Smooth muscle cell (in vitro differentiated cells): ENCODE data around the gene CDK8. TPM values are rescaled to one million over a fixed set of nuclear protein-coding genes. Genes with fewer than 3 reads are reported as not detected.
"Not testable (repeated sequence)": the region's sequence is repeated elsewhere in the genome, so short reads cannot be mapped to it uniquely, and the experiment has no call there.

Experiments used
- DNase-seq: peaks from one replicate; lab custom pipeline; 2025; ENCODE audit not compliant: unreplicated experiment; lab: John Stamatoyannopoulos, UW
- H2AFZ ChIP-seq: fragments of 200-600 bp; sonication (generic); 2 replicates; pipeline ENCODE4 v1.6.0; 2016; ENCODE audit warnings: antibody characterized with exemption, low read depth, mild to moderate bottlenecking
- H3F3A ChIP-seq: fragments of 200-600 bp; sonication (generic); 2 replicates; pipeline ENCODE4 v1.6.0; 2017; ENCODE audit warnings: antibody characterized with exemption, low read depth
- H3K27ac ChIP-seq: fragments of 200-600 bp; sonication (generic); 2 replicates; pipeline ENCODE4 v1.5.1; 2016; ENCODE audit warnings: low read depth, mild to moderate bottlenecking
- H3K27me3 ChIP-seq: fragments of 200-600 bp; sonication (generic); 2 replicates; pipeline ENCODE4 v1.6.1; 2016; ENCODE audit warnings: low read depth, mild to moderate bottlenecking
- H3K36me3 ChIP-seq: fragments of 200-600 bp; sonication (generic); 2 replicates; pipeline ENCODE4 v1.5.1; 2016; ENCODE audit warnings: low read depth
- H3K4me1 ChIP-seq: fragments of 200-600 bp; sonication (generic); 2 replicates; pipeline ENCODE4 v1.5.1; 2016; ENCODE audit warnings: low read depth
- H3K4me2 ChIP-seq: fragments of 200-600 bp; sonication (generic); 2 replicates; pipeline ENCODE4 v1.6.0; 2016; ENCODE audit warnings: mild to moderate bottlenecking
- H3K4me3 ChIP-seq: fragments of 200-600 bp; sonication (generic); 2 replicates; pipeline ENCODE4 v1.5.1; 2016; ENCODE audit warnings: mild to moderate bottlenecking
- H3K79me2 ChIP-seq: fragments of 200-600 bp; sonication (generic); 2 replicates; pipeline ENCODE4 v1.6.0; 2016; ENCODE audit warnings: low read depth, mild to moderate bottlenecking
- H3K9ac ChIP-seq: fragments of 200-600 bp; sonication (generic); 2 replicates; pipeline ENCODE4 v1.6.0; 2016; ENCODE audit warnings: low read depth
- H3K9me3 ChIP-seq: fragments of 200-600 bp; sonication (generic); replicated peaks from 2 replicates; pipeline ENCODE4 v1.5.1; 2016; ENCODE audit warnings: low read depth
- H4K20me1 ChIP-seq: fragments of 200-600 bp; sonication (generic); 2 replicates; pipeline ENCODE4 v1.6.0; 2016; ENCODE audit warnings: low read depth
- CTCF ChIP-seq: fragments of 200-600 bp; sonication (generic); IDR thresholded peaks from 2 replicates; pipeline ENCODE4 v1.5.1; 2017; ENCODE audit warnings: borderline replicate concordance, mild to moderate bottlenecking, antibody characterized with exemption; ENCODE audit not compliant: insufficient read depth, poor library complexity, severe bottlenecking
- WGBS: methylation state at CpG from one replicate; pipeline ENCODE4 v1.1.7; 2016; ENCODE audit warnings: low lambda C conversion rate; 5-methylcytosine and 5-hydroxymethylcytosine counted together
- polyA plus RNA-seq: library from polyadenylated mRNA; unstranded; fragments of >200 nt; fragmentation: Nextera tagmentation; extraction: Ambion mirVana; gene quantifications from 2 replicates; pipeline ENCODE4 v1.2.1, GENCODE V29; 2016
- total RNA-seq: library from RNA; depleted of rRNA; stranded (reverse); fragments of >200 nt; gene quantifications from 2 replicates; pipeline ENCODE4 v1.2.3, GENCODE V29; 2014

The CDK8 gene
- total and polyA plus RNA-seq, 2 experiments from 2014 or later: 12.6 to 45.4 TPM

GRCh38 chr13:26247011-26247410 lies 6.9 kb upstream of the CDK8 start:
- Histone ChIP-seq H3K4me3 (no peak overlapping the region), H3K4me1 (no peaks in the 10 kb centered on the region), H3K9me3 (no peaks in the 10 kb centered on the region), H3K27me3 (no peaks in the 10 kb centered on the region), H3K9ac (no peak overlapping the region), H2AFZ (peak overlapping the region; percentile 13), H4K20me1 (no peaks in the 10 kb centered on the region), H3K27ac (no peak overlapping the region), H3K36me3 (no peaks in the 10 kb centered on the region), H3K4me2 (no peak overlapping the region), H3K79me2 (no peaks in the 10 kb centered on the region), H3F3A (no peaks in the 10 kb centered on the region)
- 84% methylated on average over 2 of the region's 2 CpGs for WGBS
- no peak for TF ChIP-seq CTCF
- DNase-seq: no peak

- Histone ChIP-seq H3K27ac (no peak overlapping the region), H3K4me1 (no peaks in the 10 kb centered on the region), H3K27me3 (no peaks in the 10 kb centered on the region), H3K36me3 (no peaks in the 10 kb centered on the region), H3K4me2 (no peak overlapping the region), H3K79me2 (no peaks in the 10 kb centered on the region), H3K4me3 (no peak overlapping the region), H4K20me1 (no peaks in the 10 kb centered on the region), H3K9ac (no peak overlapping the region), H3K9me3 (no peaks in the 10 kb centered on the region), H2AFZ (peak overlapping the region; percentile 13), H3F3A (no peaks in the 10 kb centered on the region)
- no peak for TF ChIP-seq CTCF
- 16% methylated on average over 3 of the region's 3 CpGs for WGBS
- DNase-seq: no peak
Measured at GRCh38 chr13:26247608-26248007, 6.3 kb upstream of the CDK8 start.

GRCh38 chr13:26249551-26249950 lies 4.4 kb upstream of the CDK8 start:
- Histone ChIP-seq H3K36me3 (no peaks in the 10 kb centered on the region), H2AFZ (no peak overlapping the region), H3K4me2 (no peak overlapping the region), H3F3A (no peaks in the 10 kb centered on the region), H3K27me3 (no peaks in the 10 kb centered on the region), H3K9me3 (no peaks in the 10 kb centered on the region), H3K4me1 (no peaks in the 10 kb centered on the region), H3K4me3 (no peak overlapping the region), H3K27ac (no peak overlapping the region), H3K79me2 (peaks cover 3% of the 10 kb centered on the region), H4K20me1 (no peaks in the 10 kb centered on the region), H3K9ac (no peak overlapping the region)
- DNase-seq: no peak
- no peak for TF ChIP-seq CTCF

- Histone ChIP-seq H4K20me1 (peaks cover 21% of the 10 kb centered on the region), H3K4me1 (peaks cover 17% of the 10 kb centered on the region), H3K79me2 (peaks cover 27% of the 10 kb centered on the region)
- not testable (repeated sequence) for H3K27me3 ChIP-seq, H3K4me3 ChIP-seq, DNase-seq, H3K9ac ChIP-seq, H3F3A ChIP-seq, H2AFZ ChIP-seq, H3K9me3 ChIP-seq, H3K36me3 ChIP-seq, H3K4me2 ChIP-seq, H3K27ac ChIP-seq
- 68% methylated on average over 4 of the region's 4 CpGs for WGBS
Measured at GRCh38 chr13:26252006-26252405, 1.9 kb upstream of the CDK8 start.
